ENCODE data around the gene FCER2. TPM values are rescaled to one million over a fixed set of nuclear protein-coding genes. Genes with fewer than 3 reads are reported as not detected.

The FCER2 gene
- total RNA-seq, 2 experiments from 2014 or later = 1.5 to 1.7 TPM

- peak overlapping the region; percentile 72 for H3K27ac Mint-ChIP-seq
- H3K36me3 Mint-ChIP-seq = peaks cover 11% of the 10 kb centered on the region
- DNase-seq = no peak
- H3K4me3 Mint-ChIP-seq = no peak overlapping the region
- peaks cover 19% of the 10 kb centered on the region for H3K4me1 Mint-ChIP-seq
- H3K27me3 Mint-ChIP-seq = no peaks in the 10 kb centered on the region
- H3K9me3 Mint-ChIP-seq = peaks cover 7% of the 10 kb centered on the region
These were observed 16.7 kb upstream of the FCER2 start for GRCh38 chr19:7718668-7719067.

- peaks cover 7% of the 10 kb centered on the region for H3K9me3 Mint-ChIP-seq
- DNase-seq = no peak
- H3K4me1 Mint-ChIP-seq = peaks cover 19% of the 10 kb centered on the region
- H3K4me3 Mint-ChIP-seq = no peak overlapping the region
- H3K27ac Mint-ChIP-seq = no peak overlapping the region
- H3K27me3 Mint-ChIP-seq = no peaks in the 10 kb centered on the region
- H3K36me3 Mint-ChIP-seq = peaks cover 11% of the 10 kb centered on the region
These were observed 14.8 kb upstream of the FCER2 start for GRCh38 chr19:7716762-7717161.

DNA sequence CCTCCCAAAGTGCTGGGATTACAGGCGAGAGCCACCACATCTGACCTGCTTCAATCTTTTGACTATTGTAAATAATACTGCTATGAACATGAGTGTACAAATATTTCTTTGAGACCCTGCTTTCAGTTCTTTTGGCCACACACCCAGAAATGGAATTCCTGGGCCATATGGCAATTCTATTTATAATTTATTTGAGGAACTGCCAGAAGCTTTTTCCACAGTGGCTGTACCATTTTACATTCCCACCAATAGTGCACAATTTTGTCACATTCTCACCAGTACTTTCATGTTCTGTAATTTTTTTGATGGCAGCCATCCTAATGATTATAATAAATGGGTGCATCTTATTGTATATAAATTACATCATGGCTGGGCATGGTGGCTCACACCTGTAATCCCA, 13.7 kb upstream of the FCER2 start:
- no peak for DNase-seq
- Mint-ChIP-seq H3K27me3 (no peaks in the 10 kb centered on the region), H3K4me1 (peaks cover 17% of the 10 kb centered on the region), H3K4me3 (no peak overlapping the region), H3K9me3 (peaks cover 7% of the 10 kb centered on the region), H3K27ac (no peak overlapping the region), H3K36me3 (peaks cover 11% of the 10 kb centered on the region)

DNA sequence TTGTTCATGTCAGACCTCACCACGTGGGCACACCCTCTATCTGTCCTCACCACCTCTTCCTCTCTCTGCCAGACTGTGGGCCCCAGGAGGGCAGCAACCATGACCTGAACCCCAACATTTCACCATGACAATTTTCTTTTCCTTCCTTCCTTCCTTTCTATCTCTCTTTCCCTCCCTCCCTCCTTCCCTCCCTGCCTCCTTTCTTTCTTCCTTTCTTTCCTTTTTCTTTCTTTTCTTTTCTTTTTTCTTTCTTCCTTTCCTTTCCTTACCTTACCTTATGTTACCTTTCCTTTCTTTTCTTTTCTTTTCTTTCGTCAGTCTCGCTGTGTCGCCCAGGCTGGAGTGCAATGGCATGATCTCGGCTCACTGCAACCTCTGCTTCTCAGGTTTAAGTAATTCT, 8.7 kb upstream of the FCER2 start:
- no peak for DNase-seq
- Mint-ChIP-seq H3K36me3 (peaks cover 4% of the 10 kb centered on the region), H3K9me3 (no peaks in the 10 kb centered on the region), H3K27me3 (no peaks in the 10 kb centered on the region), H3K4me3 (no peak overlapping the region), H3K27ac (no peak overlapping the region), H3K4me1 (peaks cover 34% of the 10 kb centered on the region)

DNA sequence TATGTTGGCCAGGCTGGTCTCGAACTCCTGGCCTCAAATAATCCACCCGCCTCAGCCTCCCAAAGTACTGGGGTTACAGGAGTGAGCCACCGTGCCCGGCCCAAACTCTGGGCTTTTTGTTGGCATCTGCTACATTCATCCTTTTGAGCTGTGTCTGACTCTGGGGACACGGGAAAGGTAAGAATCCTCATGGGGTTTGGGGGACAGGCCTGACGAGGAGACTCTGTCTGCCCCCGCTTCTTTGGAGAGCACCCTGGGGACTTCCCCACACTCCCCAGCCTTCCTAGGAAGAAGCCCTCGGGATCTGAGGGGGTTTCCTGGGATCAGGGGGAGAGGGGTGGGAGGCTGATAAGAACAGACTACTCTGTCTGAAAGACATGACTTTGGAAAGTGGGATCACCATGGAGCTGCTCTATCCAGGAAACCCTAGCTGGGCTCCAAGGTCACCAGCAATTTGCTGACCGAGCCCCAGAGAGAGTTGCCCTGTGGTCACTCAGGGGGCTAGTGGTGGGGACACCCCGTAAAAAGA, 8.1 kb upstream of the FCER2 start:
- peaks cover 3% of the 10 kb centered on the region for H3K36me3 Mint-ChIP-seq
- no peak overlapping the region for H3K27ac Mint-ChIP-seq
- no peak overlapping the region for H3K4me3 Mint-ChIP-seq
- H3K4me1 Mint-ChIP-seq = peaks cover 40% of the 10 kb centered on the region
- H3K27me3 Mint-ChIP-seq = no peaks in the 10 kb centered on the region
- DNase-seq = no peak
- no peaks in the 10 kb centered on the region for H3K9me3 Mint-ChIP-seq

DNA sequence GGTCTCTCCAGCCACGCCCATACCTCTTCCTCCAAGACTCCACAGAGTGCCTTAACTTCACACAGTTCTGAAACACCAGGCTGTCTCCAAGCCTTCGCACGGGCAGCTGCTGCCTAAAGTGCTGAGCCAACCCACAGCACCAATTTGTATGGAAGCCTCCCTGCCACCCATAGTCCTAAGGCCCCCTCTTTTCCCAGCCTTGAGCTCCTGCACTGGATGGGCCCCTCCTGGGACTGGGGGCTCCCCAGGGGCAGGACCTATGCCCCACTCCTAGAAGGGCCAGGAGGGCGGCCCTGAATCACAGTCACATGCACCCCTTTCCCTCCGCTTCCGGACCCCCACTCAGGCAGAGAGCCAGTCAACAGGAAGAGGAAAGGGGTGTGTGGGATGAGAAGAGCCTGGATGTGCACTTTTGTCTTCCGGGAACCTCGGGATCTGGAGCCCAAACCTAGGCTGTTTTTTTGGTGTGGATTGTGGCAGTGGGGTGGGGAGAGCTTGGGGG, 5.1 kb upstream of the FCER2 start:
- Mint-ChIP-seq H3K9me3 (no peaks in the 10 kb centered on the region), H3K36me3 (peaks cover 3% of the 10 kb centered on the region), H3K27ac (peak overlapping the region; percentile 81), H3K27me3 (peaks cover 3% of the 10 kb centered on the region), H3K4me1 (peaks cover 40% of the 10 kb centered on the region), H3K4me3 (no peak overlapping the region)
- no peak for DNase-seq

DNA sequence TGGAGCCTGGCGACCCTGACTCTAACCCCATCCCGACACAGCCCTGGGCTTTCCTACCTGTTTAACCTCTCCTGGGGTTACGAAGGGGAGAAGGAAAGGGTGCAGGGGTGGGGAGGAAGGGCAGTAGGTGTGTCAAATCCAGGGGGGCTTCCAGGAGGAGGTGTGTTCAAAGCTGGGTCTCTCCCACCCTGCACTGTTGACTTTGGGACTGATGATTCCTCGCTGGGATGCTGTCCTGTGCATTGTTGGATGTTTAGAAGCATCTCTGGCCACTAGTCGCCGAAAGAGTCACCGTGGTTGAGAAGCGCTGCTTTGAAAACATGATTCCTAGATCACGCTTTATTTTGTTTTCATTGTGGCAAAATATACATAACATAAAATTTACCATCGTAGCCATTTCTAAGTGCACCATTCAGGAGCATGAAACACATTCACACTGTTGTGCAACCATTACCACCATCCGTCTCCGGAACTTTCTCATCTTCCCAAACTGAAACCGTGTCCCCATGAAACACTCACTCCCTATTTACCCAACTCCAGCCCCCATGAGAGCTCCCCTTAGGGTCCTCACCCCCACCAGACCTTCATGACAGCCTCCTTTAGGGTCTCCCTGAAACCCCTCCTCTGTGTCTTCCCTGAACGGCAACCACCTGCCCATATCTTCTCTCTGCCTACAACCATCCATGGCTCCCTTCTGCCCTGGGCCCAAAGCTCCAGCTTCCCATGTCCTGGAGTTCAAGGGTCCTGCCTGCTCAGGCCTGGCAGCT, 4.4 kb upstream of the FCER2 start:
- Mint-ChIP-seq H3K4me1 (peaks cover 40% of the 10 kb centered on the region), H3K4me3 (peak overlapping the region; percentile 50), H3K27ac (peak overlapping the region; percentile 89), H3K36me3 (peaks cover 3% of the 10 kb centered on the region), H3K27me3 (peaks cover 3% of the 10 kb centered on the region), H3K9me3 (no peaks in the 10 kb centered on the region)
- DNase-seq = no peak

- H3K4me3 Mint-ChIP-seq = peak overlapping the region; percentile 50
- H3K4me1 Mint-ChIP-seq = peaks cover 40% of the 10 kb centered on the region
- H3K9me3 Mint-ChIP-seq = no peaks in the 10 kb centered on the region
- peak; percentile 82 for DNase-seq
- H3K27ac Mint-ChIP-seq = peak overlapping the region; percentile 89
- peaks cover 3% of the 10 kb centered on the region for H3K36me3 Mint-ChIP-seq
- peaks cover 3% of the 10 kb centered on the region for H3K27me3 Mint-ChIP-seq
These were observed 3.7 kb upstream of the FCER2 start for GRCh38 chr19:7705387-7706187.

DNA sequence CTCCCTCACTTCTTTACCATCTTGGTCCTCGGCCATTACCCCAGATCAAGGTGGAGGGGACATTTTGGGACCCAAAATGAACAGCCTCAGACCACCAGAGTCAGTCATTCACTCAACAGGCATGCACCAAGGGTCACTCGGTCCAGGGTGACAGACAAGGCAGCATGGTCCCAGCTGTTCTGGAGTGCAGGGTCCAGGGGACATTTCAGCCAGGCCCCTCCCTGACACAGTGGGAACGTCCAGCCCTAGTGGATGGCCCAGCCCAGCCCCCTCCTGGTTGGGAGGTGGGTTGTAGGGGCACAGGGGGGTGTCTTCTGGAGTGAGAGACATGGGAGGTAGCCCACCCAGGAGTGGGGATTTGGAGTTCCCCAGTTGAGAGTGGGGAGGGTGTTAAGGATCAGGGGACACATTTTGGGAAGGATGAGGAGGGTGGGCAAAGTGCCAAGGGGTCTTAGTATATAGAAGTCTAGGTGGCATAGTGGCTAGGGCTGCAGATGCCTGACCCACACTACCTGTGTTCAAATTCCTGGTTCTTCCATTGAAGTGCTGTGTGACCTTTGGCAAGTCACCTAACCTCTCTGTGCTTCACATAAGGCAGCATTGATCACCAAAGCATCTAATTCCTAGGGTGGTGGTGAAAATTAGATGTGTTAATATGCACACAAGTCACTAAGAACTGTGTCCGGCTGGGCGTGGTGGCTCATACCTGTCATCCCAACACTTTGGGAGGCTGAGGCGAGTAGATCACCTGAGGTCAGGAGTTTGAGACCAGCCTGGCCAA, 2.5 kb upstream of the FCER2 start:
- DNase-seq = no peak
- no peak overlapping the region for H3K27ac Mint-ChIP-seq

DNA sequence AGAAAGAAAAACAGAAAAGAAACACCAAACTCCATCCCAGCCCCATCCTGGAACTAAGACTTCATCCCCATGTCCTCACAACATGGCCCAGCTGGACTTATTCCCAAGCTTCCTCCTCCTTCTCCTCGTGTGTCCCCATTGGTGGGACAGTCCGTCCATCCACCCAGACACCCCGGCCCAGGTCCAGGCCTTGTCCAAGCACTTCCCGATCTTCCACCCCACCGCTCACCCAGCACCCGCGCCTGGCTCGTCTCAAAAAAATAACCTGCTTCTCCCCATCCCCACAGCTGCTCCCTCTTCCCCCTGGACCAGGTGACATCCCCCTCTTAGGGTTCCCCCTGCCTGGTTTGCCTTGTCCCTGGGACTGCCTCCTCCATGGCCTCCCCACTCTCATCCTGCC, 1.4 kb upstream of the FCER2 start:
- no peak overlapping the region for H3K4me3 Mint-ChIP-seq
- no peaks in the 10 kb centered on the region for H3K9me3 Mint-ChIP-seq
- no peak for DNase-seq
- H3K27me3 Mint-ChIP-seq = peaks cover 4% of the 10 kb centered on the region
- H3K4me1 Mint-ChIP-seq = peaks cover 52% of the 10 kb centered on the region
- no peak overlapping the region for H3K27ac Mint-ChIP-seq
- H3K36me3 Mint-ChIP-seq = peaks cover 3% of the 10 kb centered on the region

More for the DNA sequence above, 2.5 kb upstream of the FCER2 start:
- H3K4me1 Mint-ChIP-seq = peaks cover 45% of the 10 kb centered on the region
- H3K9me3 Mint-ChIP-seq = no peaks in the 10 kb centered on the region
- peaks cover 3% of the 10 kb centered on the region for H3K36me3 Mint-ChIP-seq
- no peak overlapping the region for H3K4me3 Mint-ChIP-seq
- peaks cover 3% of the 10 kb centered on the region for H3K27me3 Mint-ChIP-seq

DNA sequence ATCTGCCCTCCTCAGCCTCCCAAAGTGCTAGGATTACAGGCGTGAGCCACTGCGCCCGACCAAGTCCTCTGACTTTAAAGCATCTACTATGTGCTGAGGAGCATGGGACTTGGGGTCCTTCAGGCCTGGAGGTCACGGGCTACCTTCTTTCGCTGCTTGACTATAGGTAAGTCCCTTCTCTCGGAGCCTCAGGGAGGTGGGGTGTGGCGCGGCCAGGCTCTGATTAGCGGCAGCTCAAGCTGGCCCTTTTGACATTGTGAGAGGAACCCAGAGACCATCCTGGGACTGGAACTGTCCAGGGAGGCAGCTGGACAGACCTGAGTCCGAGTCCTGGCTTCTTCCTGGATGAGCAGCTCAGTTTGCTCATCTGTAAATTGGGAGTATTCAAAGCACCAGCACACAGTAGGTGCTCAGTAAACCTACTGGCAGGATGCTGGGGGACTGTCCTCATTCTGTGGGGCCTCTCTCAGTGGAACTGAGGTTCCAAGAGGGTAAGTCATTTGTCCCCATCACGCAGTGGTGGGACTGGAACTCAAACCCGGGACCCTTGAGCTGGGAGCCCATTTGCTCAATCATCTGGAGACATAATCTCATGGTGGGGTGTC, 780 bp downstream of the FCER2 start:
- H3K9me3 Mint-ChIP-seq = no peaks in the 10 kb centered on the region
- peaks cover 42% of the 10 kb centered on the region for H3K4me1 Mint-ChIP-seq
- H3K27ac Mint-ChIP-seq = no peak overlapping the region
- H3K27me3 Mint-ChIP-seq = peaks cover 15% of the 10 kb centered on the region
- DNase-seq = no peak
- no peak overlapping the region for H3K4me3 Mint-ChIP-seq
- no peaks in the 10 kb centered on the region for H3K36me3 Mint-ChIP-seq

- Mint-ChIP-seq H3K9me3 (no peaks in the 10 kb centered on the region), H3K4me1 (peaks cover 28% of the 10 kb centered on the region), H3K36me3 (no peaks in the 10 kb centered on the region), H3K4me3 (peak overlapping the region; percentile 52), H3K27me3 (peaks cover 15% of the 10 kb centered on the region), H3K27ac (peak overlapping the region; percentile 67)
- peak; percentile 70 for DNase-seq
These were observed 2.2 kb downstream of the FCER2 start for GRCh38 chr19:7699417-7700401.

- Mint-ChIP-seq H3K9me3 (no peaks in the 10 kb centered on the region), H3K4me1 (peaks cover 28% of the 10 kb centered on the region), H3K36me3 (no peaks in the 10 kb centered on the region), H3K4me3 (peak overlapping the region; percentile 52), H3K27ac (peak overlapping the region; percentile 67), H3K27me3 (peaks cover 15% of the 10 kb centered on the region)
- no peak for DNase-seq
These were observed 2.9 kb downstream of the FCER2 start for GRCh38 chr19:7699003-7699402.

All from activated naive CD8-positive, alpha-beta T cell treated with anti-CD3 and anti-CD28 coated beads for 36 hours (primary cell).